Cardiac muscle cell (in vitro differentiated cells and primary cell): ENCODE results near the gene CREB5. TPM values are rescaled to one million over a fixed set of nuclear protein-coding genes. Genes with fewer than 3 reads are reported as not detected.
"Not testable (repeated sequence)": the region's sequence is repeated elsewhere in the genome, so short reads cannot be mapped to it uniquely, and the experiment has no call there.

Experiments used
- DNase-seq, 2 donors: peaks; one replicate each; pipeline versions ENCODE4 v3.0.0 to v3.0.0-alpha.2; 2010 to 2017; ENCODE audit warnings: low read depth in 1 of 2, low spot score in 1 of 2
- H3K27ac ChIP-seq: fragments of 200-600 bp; sonication (generic); 2 replicates; pipeline ENCODE4 v1.5.1; 2016
- H3K27me3 ChIP-seq: fragments of 200-600 bp; sonication (generic); 2 replicates; pipeline ENCODE4 v1.6.0; 2016; ENCODE audit warnings: control low read depth
- H3K36me3 ChIP-seq: fragments of 200-600 bp; sonication (generic); 2 replicates; pipeline ENCODE4 v1.5.1; 2016; ENCODE audit warnings: control low read depth
- H3K4me1 ChIP-seq: fragments of 200-600 bp; sonication (generic); 2 replicates; pipeline ENCODE4 v1.8.1; 2017; ENCODE audit warnings: low read depth, mild to moderate bottlenecking, mixed run types
- H3K4me3 ChIP-seq: fragments of 200-600 bp; sonication (generic); 2 replicates; pipeline ENCODE4 v1.5.1; 2016; ENCODE audit warnings: mild to moderate bottlenecking
- H3K9me3 ChIP-seq: fragments of 200-600 bp; sonication (generic); 2 replicates; pipeline ENCODE4 v1.5.1; 2017; ENCODE audit warnings: low read depth, mild to moderate bottlenecking, control low read depth
- CTCF ChIP-seq: IDR thresholded peaks from 2 replicates; pipeline ENCODE4 v1.5.1; 2012; ENCODE audit warnings: low read depth, mild to moderate bottlenecking, low read length
- polyA plus RNA-seq: library from polyadenylated mRNA; unstranded; fragments of >200 nt; fragmentation: Nextera tagmentation; extraction: Ambion mirVana; gene quantifications from 2 replicates; pipeline ENCODE4 v1.2.1, GENCODE V29; 2016
- total RNA-seq: library from RNA; depleted of rRNA; stranded (reverse); fragments of >200 nt; gene quantifications from 2 replicates; pipeline ENCODE4 v1.2.3, GENCODE V29; 2016

CREB5 gene
- total and polyA plus RNA-seq, 2 experiments from 2014 or later: 4.6 TPM

GRCh38 chr7:28778786-28779185 lies 366.5 kb downstream of the CREB5 start:
- Histone ChIP-seq H3K4me1 (no peaks in the 10 kb centered on the region), H3K27me3 (no peaks in the 10 kb centered on the region), H3K9me3 (no peaks in the 10 kb centered on the region), H3K36me3 (no peaks in the 10 kb centered on the region), H3K4me3 (no peak overlapping the region), H3K27ac (no peak overlapping the region)
- TF ChIP-seq CTCF: no peak
- peak in 1 of 2 donors; percentile 77 for DNase-seq

GRCh38 chr7:28779954-28780353 lies 367.6 kb downstream of the CREB5 start:
- H3K36me3 ChIP-seq: no peaks in the 10 kb centered on the region
- no peak overlapping the region for H3K4me3 ChIP-seq
- H3K9me3 ChIP-seq: no peaks in the 10 kb centered on the region
- no peak for DNase-seq
- no peak for TF ChIP-seq CTCF
- H3K27ac ChIP-seq: no peak overlapping the region
- no peaks in the 10 kb centered on the region for H3K4me1 ChIP-seq
- H3K27me3 ChIP-seq: no peaks in the 10 kb centered on the region

GRCh38 chr7:28782362-28782761 lies 370.0 kb downstream of the CREB5 start:
- Histone ChIP-seq H3K9me3 (no peaks in the 10 kb centered on the region), H3K36me3 (no peaks in the 10 kb centered on the region), H3K27ac (no peak overlapping the region), H3K27me3 (no peaks in the 10 kb centered on the region), H3K4me3 (no peak overlapping the region), H3K4me1 (no peaks in the 10 kb centered on the region)
- no peak for TF ChIP-seq CTCF
- no peak for DNase-seq

GRCh38 chr7:28784171-28784902 lies 372.0 kb downstream of the CREB5 start:
- Histone ChIP-seq H3K27ac (no peak overlapping the region), H3K36me3 (no peaks in the 10 kb centered on the region), H3K4me3 (no peak overlapping the region), H3K4me1 (no peaks in the 10 kb centered on the region), H3K9me3 (no peaks in the 10 kb centered on the region), H3K27me3 (no peaks in the 10 kb centered on the region)
- TF ChIP-seq CTCF: no peak
- DNase-seq: peak; percentile 35 to 38

- Histone ChIP-seq H3K27me3 (no peaks in the 10 kb centered on the region), H3K9me3 (no peaks in the 10 kb centered on the region), H3K27ac (no peak overlapping the region), H3K36me3 (no peaks in the 10 kb centered on the region), H3K4me1 (no peaks in the 10 kb centered on the region), H3K4me3 (no peak overlapping the region)
- no peak for TF ChIP-seq CTCF
- DNase-seq: no peak
These were observed 373.0 kb downstream of the CREB5 start for GRCh38 chr7:28785041-28785995.

GRCh38 chr7:28786156-28786555 lies 373.8 kb downstream of the CREB5 start:
- not testable (repeated sequence) for H3K27ac ChIP-seq, DNase-seq, H3K36me3 ChIP-seq, H3K4me1 ChIP-seq, H3K4me3 ChIP-seq, H3K9me3 ChIP-seq, H3K27me3 ChIP-seq
